Bronchial epithelial cell (primary cell): ENCODE data around the gene NEK11. TPM values are rescaled to one million over a fixed set of nuclear protein-coding genes. Genes with fewer than 3 reads are reported as not detected.

ENCODE experiments used
- DNase-seq: peaks from one replicate; pipeline ENCODE4 v3.0.0-alpha.2; 2010; ENCODE audit warnings: low read depth
- FAIRE-seq: peaks from 2 replicates; lab custom pipeline; 2011; peaks lifted over from hg19 to GRCh38; lab: Jason Lieb, UNC
- H3K27me3 ChIP-seq: 2 replicates; pipeline ENCODE4 v1.5.1; 2011; ENCODE audit warnings: low read length; ENCODE audit not compliant: control insufficient read depth, insufficient read depth
- H3K36me3 ChIP-seq: 2 replicates; pipeline ENCODE4 v1.5.1; 2011; ENCODE audit warnings: low read length; ENCODE audit not compliant: control insufficient read depth, insufficient read depth
- H3K4me3 ChIP-seq: 2 replicates; pipeline ENCODE4 v1.5.1; 2011; ENCODE audit warnings: mild to moderate bottlenecking, low read depth, low read length, control low read depth
- total RNA-seq: library from RNA; depleted of rRNA; stranded (reverse); fragments of >200 nt; gene quantifications from 2 replicates; pipeline ENCODE4 v1.2.1, GENCODE V29; 2014
- TF ChIP-seq, protein P1 (sequence below): IDR thresholded peaks from 2 replicates; pipeline ENCODE4 v1.5.1; 2011; ENCODE audit warnings: mild to moderate bottlenecking, moderate library complexity, low read length, control low read depth, inconsistent platforms; ENCODE audit not compliant: insufficient read depth, severe bottlenecking

NEK11 gene
- total RNA-seq, 1 donor from 2014 or later: 2.1 TPM

GRCh38 chr3:131386429-131387165 lies 359.9 kb downstream of the NEK11 start:
- no peaks in the 10 kb centered on the region for H3K27me3 ChIP-seq
- TF ChIP-seq, protein P1, sequence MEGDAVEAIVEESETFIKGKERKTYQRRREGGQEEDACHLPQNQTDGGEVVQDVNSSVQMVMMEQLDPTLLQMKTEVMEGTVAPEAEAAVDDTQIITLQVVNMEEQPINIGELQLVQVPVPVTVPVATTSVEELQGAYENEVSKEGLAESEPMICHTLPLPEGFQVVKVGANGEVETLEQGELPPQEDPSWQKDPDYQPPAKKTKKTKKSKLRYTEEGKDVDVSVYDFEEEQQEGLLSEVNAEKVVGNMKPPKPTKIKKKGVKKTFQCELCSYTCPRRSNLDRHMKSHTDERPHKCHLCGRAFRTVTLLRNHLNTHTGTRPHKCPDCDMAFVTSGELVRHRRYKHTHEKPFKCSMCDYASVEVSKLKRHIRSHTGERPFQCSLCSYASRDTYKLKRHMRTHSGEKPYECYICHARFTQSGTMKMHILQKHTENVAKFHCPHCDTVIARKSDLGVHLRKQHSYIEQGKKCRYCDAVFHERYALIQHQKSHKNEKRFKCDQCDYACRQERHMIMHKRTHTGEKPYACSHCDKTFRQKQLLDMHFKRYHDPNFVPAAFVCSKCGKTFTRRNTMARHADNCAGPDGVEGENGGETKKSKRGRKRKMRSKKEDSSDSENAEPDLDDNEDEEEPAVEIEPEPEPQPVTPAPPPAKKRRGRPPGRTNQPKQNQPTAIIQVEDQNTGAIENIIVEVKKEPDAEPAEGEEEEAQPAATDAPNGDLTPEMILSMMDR: no peak
- DNase-seq: no peak
- H3K4me3 ChIP-seq: no peak overlapping the region
- peaks cover 2% of the 10 kb centered on the region for H3K36me3 ChIP-seq
- peak; percentile 90 for FAIRE-seq

GRCh38 chr3:131387796-131388489 lies 361.3 kb downstream of the NEK11 start:
- Histone ChIP-seq H3K27me3 (no peaks in the 10 kb centered on the region), H3K4me3 (no peak overlapping the region), H3K36me3 (peaks cover 2% of the 10 kb centered on the region)
- DNase-seq (no peak), FAIRE-seq (no peak)
- TF ChIP-seq, protein P1: no peak

DNA sequence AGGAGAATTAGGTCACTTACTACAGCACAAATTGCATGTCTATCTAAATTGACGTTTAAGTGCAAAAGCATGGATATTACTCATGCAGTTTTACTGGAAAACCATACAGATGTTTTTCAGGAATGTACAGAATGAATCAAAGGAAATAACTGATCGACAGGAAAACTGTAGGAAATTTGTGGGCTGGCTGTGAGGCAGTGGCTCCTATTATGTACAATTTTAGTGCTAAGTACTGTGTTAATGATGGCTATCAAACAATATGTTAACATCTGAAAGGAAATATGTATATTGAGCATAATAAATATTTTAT lies 361.8 kb downstream of the NEK11 start:
- H3K27me3 ChIP-seq: no peaks in the 10 kb centered on the region
- FAIRE-seq: no peak
- DNase-seq: peak; percentile 8
- peaks cover 2% of the 10 kb centered on the region for H3K36me3 ChIP-seq
- TF ChIP-seq, protein P1: no peak
- H3K4me3 ChIP-seq: no peak overlapping the region

DNA sequence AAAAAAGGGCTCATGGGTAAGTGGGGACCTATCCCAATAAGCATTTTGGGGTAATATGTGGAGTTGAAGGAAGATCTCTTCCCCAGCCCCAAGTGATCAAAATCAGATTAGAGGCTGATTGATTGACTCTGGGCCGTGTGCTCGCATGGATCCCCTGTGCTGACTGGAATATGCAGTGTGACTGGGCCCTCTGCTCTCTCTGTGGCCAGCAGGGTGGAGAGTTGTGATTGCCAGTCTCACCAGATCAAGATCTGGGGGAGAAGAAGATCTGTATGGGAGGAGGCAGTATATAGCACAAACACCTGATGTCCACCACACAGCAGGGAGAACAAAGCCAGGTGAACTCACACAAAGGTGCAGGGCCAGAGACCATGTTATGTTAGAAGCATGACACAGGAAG lies 363.7 kb downstream of the NEK11 start:
- no peak for DNase-seq
- TF ChIP-seq, protein P1: no peak
- Histone ChIP-seq H3K4me3 (no peak overlapping the region), H3K36me3 (peaks cover 2% of the 10 kb centered on the region), H3K27me3 (no peaks in the 10 kb centered on the region)
- no peak for FAIRE-seq

DNA sequence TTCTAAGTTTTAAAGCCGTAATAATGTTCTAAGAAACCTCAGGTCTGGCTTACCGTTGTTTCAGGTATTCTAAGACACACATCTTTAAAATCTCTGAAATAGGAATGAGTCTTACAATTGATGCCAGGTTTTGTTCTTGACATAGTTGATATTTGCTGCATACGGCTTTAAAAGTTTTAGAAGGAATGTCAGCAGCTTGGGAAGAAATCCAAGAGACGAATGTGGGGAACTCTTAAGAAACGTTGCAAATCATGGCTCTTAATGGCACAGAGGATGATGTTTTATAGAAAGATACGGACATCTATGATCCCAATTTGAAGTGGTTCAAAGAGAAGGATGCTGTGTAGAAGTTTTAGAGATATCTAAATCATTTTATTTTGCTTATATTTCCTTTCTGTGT lies 366.4 kb downstream of the NEK11 start:
- Histone ChIP-seq H3K27me3 (no peaks in the 10 kb centered on the region), H3K36me3 (no peaks in the 10 kb centered on the region), H3K4me3 (no peak overlapping the region)
- FAIRE-seq: no peak
- TF ChIP-seq, protein P1: no peak
- DNase-seq: no peak
